HL-60 (cell line): Measurements from ENCODE around the gene ETFA.

ENCODE experiments used
- DNase-seq, 2 experiments: peaks; one replicate each; pipeline ENCODE4 v3.0.0-alpha.2; 2010 to 2020; ENCODE audit warnings: low read depth in 1 of 2, low spot score in 1 of 2
- H3K27ac ChIP-seq: fragments of 250-450 bp; sonication (Bioruptor Pico); replicated peaks from 2 replicates; pipeline ENCODE4 v1.5.1; 2020; ENCODE audit warnings: mild to moderate bottlenecking, moderate library complexity
- H3K27me3 ChIP-seq: fragments of 250-450 bp; sonication (Bioruptor Pico); 2 replicates; pipeline ENCODE4 v1.5.1; 2021; ENCODE audit warnings: mild to moderate bottlenecking, moderate library complexity; ENCODE audit not compliant: insufficient read depth, poor library complexity, severe bottlenecking
- H3K4me3 ChIP-seq: replicated peaks from 2 replicates; pipeline ENCODE4 v1.5.1; 2011; ENCODE audit warnings: mild to moderate bottlenecking, control low read depth, low read length; ENCODE audit not compliant: insufficient read depth
- GABPA ChIP-seq: IDR thresholded peaks from 2 replicates; pipeline ENCODE4 v1.6.1; 2012; ENCODE audit warnings: low read depth
- POLR2AphosphoS5 ChIP-seq: IDR thresholded peaks from 2 replicates; pipeline ENCODE4 v1.6.1; 2012; ENCODE audit warnings: low read depth
- SPI1 ChIP-seq: IDR thresholded peaks from 2 replicates; pipeline ENCODE4 v1.6.1; 2012; ENCODE audit warnings: low read depth, mild to moderate bottlenecking, borderline replicate concordance
- TF ChIP-seq, protein P1 (sequence below): IDR thresholded peaks from 2 replicates; pipeline ENCODE4 v1.6.1; 2012; ENCODE audit warnings: low read depth; ENCODE audit not compliant: insufficient replicate concordance
- TF ChIP-seq, protein P2 (sequence below): IDR thresholded peaks from one replicate; pipeline ENCODE4 v1.5.1; 2011; ENCODE audit warnings: low read length, control low read depth, inconsistent platforms; ENCODE audit not compliant: insufficient read depth

ETFA gene

DNA sequence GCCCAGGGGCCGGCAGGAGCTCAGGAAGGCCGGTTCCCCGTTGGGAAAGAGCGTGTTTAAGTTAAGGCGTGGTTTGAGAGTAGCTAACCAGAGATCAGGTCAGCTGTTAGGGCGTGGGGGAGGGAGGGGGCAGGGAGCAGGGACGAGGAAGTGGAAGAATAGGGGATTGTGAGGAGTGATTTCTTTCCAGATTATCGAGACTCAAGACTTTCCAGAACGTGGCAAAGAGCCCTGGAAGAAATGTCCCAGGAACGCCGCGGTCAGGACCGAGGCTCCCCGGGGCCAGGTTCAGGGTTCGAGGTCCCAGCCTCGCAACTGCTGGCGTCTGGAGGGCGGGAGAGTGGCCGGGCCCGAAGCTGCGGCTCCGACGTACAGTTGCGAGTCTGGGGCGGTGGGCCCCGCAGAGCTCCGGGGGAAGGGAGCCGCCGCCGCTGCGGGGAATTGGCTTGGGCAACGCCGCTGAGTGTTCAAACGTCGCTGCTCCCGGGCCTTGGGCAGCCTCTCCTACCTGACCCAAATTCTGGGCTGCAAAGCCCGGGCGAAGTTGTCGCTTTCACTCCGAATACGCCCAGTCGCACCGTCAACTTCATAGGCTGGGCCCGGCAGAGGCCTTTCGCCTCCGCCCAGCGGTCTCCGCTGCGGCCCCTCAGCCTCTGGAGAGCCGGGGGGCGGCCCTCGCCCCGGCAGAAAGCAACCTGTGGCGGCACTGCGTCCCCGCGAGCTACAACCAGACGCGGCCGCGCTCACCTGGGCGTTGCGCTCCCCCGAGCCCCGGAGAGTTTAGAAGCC is 34.8 kb upstream of the ETFA start:
- Histone ChIP-seq H3K27ac (no peak overlapping the region), H3K4me3 (peak overlapping the region; percentile 48), H3K27me3 (no peaks in the 10 kb centered on the region)
- peak in 1 of 2 experiments; percentile 36 for DNase-seq
- TF ChIP-seq POLR2AphosphoS5 (no peak), SPI1 (peak; percentile 22; the same call in 1 of the 2 replicates), GABPA (no peak)
- TF ChIP-seq, protein P1, sequence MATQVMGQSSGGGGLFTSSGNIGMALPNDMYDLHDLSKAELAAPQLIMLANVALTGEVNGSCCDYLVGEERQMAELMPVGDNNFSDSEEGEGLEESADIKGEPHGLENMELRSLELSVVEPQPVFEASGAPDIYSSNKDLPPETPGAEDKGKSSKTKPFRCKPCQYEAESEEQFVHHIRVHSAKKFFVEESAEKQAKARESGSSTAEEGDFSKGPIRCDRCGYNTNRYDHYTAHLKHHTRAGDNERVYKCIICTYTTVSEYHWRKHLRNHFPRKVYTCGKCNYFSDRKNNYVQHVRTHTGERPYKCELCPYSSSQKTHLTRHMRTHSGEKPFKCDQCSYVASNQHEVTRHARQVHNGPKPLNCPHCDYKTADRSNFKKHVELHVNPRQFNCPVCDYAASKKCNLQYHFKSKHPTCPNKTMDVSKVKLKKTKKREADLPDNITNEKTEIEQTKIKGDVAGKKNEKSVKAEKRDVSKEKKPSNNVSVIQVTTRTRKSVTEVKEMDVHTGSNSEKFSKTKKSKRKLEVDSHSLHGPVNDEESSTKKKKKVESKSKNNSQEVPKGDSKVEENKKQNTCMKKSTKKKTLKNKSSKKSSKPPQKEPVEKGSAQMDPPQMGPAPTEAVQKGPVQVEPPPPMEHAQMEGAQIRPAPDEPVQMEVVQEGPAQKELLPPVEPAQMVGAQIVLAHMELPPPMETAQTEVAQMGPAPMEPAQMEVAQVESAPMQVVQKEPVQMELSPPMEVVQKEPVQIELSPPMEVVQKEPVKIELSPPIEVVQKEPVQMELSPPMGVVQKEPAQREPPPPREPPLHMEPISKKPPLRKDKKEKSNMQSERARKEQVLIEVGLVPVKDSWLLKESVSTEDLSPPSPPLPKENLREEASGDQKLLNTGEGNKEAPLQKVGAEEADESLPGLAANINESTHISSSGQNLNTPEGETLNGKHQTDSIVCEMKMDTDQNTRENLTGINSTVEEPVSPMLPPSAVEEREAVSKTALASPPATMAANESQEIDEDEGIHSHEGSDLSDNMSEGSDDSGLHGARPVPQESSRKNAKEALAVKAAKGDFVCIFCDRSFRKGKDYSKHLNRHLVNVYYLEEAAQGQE: no peak
- TF ChIP-seq, protein P2, sequence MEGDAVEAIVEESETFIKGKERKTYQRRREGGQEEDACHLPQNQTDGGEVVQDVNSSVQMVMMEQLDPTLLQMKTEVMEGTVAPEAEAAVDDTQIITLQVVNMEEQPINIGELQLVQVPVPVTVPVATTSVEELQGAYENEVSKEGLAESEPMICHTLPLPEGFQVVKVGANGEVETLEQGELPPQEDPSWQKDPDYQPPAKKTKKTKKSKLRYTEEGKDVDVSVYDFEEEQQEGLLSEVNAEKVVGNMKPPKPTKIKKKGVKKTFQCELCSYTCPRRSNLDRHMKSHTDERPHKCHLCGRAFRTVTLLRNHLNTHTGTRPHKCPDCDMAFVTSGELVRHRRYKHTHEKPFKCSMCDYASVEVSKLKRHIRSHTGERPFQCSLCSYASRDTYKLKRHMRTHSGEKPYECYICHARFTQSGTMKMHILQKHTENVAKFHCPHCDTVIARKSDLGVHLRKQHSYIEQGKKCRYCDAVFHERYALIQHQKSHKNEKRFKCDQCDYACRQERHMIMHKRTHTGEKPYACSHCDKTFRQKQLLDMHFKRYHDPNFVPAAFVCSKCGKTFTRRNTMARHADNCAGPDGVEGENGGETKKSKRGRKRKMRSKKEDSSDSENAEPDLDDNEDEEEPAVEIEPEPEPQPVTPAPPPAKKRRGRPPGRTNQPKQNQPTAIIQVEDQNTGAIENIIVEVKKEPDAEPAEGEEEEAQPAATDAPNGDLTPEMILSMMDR: no peak

DNA sequence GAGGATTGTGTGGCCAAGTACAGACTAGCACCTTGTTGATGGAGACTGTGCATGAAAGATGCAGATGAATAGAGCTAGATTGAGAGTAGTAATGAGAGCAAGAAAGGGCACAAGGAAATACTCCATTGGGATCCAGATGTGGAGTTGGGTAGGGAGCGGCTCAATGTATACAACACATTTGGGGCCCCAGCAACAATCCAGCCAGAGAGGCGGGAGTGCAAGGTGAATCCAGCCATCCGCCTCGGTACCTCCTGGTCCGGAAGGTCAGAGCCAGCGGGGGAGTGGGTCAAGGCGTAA is 34.3 kb upstream of the ETFA start:
- no peak overlapping the region for H3K4me3 ChIP-seq
- DNase-seq: no peak
- no peak overlapping the region for H3K27ac ChIP-seq
- H3K27me3 ChIP-seq: no peaks in the 10 kb centered on the region
- TF ChIP-seq, protein P1: no peak
- TF ChIP-seq POLR2AphosphoS5 (no peak), GABPA (no peak)

DNA sequence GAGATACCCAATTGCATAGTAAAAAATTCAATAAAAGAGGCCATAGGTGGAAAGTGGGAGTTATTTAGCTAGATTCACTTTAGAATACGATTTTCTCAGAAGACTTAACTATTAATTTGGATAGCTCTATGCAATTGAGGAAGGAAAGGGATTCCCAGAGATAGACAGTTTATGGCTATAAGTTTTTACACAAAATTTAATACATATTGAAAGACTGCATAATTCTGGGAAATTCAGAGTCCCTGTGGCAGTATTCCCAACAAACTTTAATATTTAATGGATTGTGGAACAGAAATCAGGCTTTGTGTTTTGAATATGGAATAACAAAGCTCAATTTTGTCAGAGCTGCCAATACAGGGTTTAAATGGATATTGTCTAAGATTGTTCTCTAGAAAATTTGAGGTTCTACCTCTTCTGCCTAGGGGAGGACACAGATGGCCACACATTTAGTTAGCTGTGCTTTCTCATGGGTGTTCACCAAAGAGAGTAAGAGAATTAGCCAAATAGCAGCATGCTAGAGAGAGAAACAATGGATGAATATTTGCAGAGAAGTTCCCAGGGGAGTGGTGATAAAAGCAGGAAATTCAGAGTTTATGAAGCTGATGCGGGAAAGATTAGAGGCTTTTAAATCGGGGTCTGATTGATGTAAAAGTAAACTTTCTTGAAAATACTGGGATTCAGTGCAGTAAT is 33.8 kb upstream of the ETFA start:
- no peak overlapping the region for H3K27ac ChIP-seq
- no peaks in the 10 kb centered on the region for H3K27me3 ChIP-seq
- DNase-seq: no peak
- H3K4me3 ChIP-seq: no peak overlapping the region
- TF ChIP-seq, protein P1: no peak
- TF ChIP-seq GABPA (no peak), POLR2AphosphoS5 (no peak), SPI1 (no peak)
- TF ChIP-seq, protein P2: no peak
